Esophagus muscularis mucosa (tissue), 4 donors: Measurements from ENCODE around the gene GPR17. TPM values are rescaled to one million over a fixed set of nuclear protein-coding genes. Genes with fewer than 3 reads are reported as not detected.

Experiments
- DNase-seq: peaks from one replicate; pipeline ENCODE4 v3.0.0-alpha.2; 2017; ENCODE audit errors: extremely low spot score
- H3K27ac ChIP-seq, 4 donors: fragments of 200-600 bp; sonication (generic); replicated peaks in 1 of 4; 1 replicate in 3 of 4; 2 replicates in 1 of 4; pipeline ENCODE4 v1.5.1; 2016 to 2019; ENCODE audit warnings: mild to moderate bottlenecking in 1 of 4
- H3K27me3 ChIP-seq, 4 donors: fragments of 200-600 bp; sonication (generic); one replicate each; pipeline versions ENCODE4 v1.5.1 to v1.6.0; 2016 to 2019
- H3K36me3 ChIP-seq, 4 donors: fragments of 200-600 bp; sonication (generic); one replicate each; pipeline ENCODE4 v1.5.1; 2016 to 2019
- H3K4me1 ChIP-seq, 4 donors: fragments of 200-600 bp; sonication (generic); one replicate each; pipeline ENCODE4 v1.5.1; 2016 to 2019
- H3K4me3 ChIP-seq, 4 donors: fragments of 200-600 bp; sonication (generic); 1 replicate in 2 of 4; 2 replicates in 2 of 4; pipeline ENCODE4 v1.5.1; 2016 to 2019; ENCODE audit warnings: mild to moderate bottlenecking in 4 of 4, moderate library complexity in 1 of 4
- H3K9me3 ChIP-seq, 4 donors: fragments of 200-600 bp; sonication (generic); 1 replicate in 3 of 4; 2 replicates in 1 of 4; pipeline ENCODE4 v1.5.1; 2016 to 2019
- EP300 ChIP-seq: sonication (generic); formaldehyde crosslinking; IDR thresholded peaks from one replicate; pipeline ENCODE4 v1.6.1; 2017; ENCODE audit warnings: antibody characterized with exemption
- POLR2A ChIP-seq: fragments of 450-650 bp; IDR thresholded peaks from one replicate; pipeline ENCODE4 v1.6.1; 2017; ENCODE audit warnings: antibody characterized with exemption, moderate library complexity, mild to moderate bottlenecking, low read depth
- POLR2AphosphoS5 ChIP-seq, 2 donors: sonication (generic); formaldehyde crosslinking; IDR thresholded peaks; one replicate each; pipeline ENCODE4 v1.6.1; 2017; ENCODE audit warnings: antibody characterized with exemption in 2 of 2
- WGBS: methylation state at CpG from one replicate; pipeline ENCODE4 v1.1.5; 2018; 5-methylcytosine and 5-hydroxymethylcytosine counted together
- intact Hi-C: fragments of 100-400 bp; cut with DNase I; formaldehyde crosslinking; loops from one replicate; pipeline ENCODE4 v1.15.1; 2023
- total RNA-seq, 4 donors: library from RNA; depleted of rRNA; stranded (reverse); fragments of >200 nt; gene quantifications; one replicate each; pipeline versions ENCODE4 v1.1.0 to v1.2.1, GENCODE V29; 2016
- TF ChIP-seq, protein P1 (sequence below), 3 experiments: fragments of 200-600 bp in 2 of 3; fragments of 450-650 bp in 1 of 3; sonication (generic) in 2 of 3; IDR thresholded peaks; one replicate each; pipeline ENCODE4 v1.5.1; 2017 to 2019; ENCODE audit warnings: antibody characterized with exemption in 3 of 3, mild to moderate bottlenecking in 2 of 3, moderate library complexity in 1 of 3

GPR17 gene
- total RNA-seq, 4 donors from 2014 or later: 0.40 TPM; not detected in 3

DNA sequence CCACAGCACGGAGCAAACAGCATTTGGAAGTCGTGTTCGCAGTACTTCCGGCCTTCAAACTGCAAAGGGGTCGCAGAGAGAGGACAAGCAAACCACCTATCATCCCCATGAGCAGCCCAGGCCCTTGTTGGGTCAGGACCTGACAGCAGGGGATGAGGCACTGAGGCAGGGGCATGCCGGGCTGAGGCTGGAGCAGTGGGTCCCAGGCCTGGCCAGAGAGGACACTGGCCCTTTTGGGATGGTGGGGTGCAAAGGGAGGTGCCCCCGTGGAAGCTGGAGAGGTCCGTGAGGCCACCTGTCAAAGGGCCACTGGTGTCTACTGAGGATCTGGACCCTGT lies 8.9 kb downstream of the GPR17 start:
- intact Hi-C loops: loop anchor here (5.0 to 10.0 kb wide), 2 partner anchors 37 to 140 kb away; no protein-coding TSS in a partner anchor
- TF ChIP-seq POLR2AphosphoS5 (IDR thresholded peaks at IDR 0.05) (no peak), EP300 (no peak), POLR2A (no peak)
- TF ChIP-seq, protein P1, sequence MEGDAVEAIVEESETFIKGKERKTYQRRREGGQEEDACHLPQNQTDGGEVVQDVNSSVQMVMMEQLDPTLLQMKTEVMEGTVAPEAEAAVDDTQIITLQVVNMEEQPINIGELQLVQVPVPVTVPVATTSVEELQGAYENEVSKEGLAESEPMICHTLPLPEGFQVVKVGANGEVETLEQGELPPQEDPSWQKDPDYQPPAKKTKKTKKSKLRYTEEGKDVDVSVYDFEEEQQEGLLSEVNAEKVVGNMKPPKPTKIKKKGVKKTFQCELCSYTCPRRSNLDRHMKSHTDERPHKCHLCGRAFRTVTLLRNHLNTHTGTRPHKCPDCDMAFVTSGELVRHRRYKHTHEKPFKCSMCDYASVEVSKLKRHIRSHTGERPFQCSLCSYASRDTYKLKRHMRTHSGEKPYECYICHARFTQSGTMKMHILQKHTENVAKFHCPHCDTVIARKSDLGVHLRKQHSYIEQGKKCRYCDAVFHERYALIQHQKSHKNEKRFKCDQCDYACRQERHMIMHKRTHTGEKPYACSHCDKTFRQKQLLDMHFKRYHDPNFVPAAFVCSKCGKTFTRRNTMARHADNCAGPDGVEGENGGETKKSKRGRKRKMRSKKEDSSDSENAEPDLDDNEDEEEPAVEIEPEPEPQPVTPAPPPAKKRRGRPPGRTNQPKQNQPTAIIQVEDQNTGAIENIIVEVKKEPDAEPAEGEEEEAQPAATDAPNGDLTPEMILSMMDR (IDR thresholded peaks at IDR 0.05): no peak
- peak overlapping the region; percentile 88 to 93 (median 92) for H3K27ac ChIP-seq

GRCh38 chr2:127655209-127656073 lies 9.5 kb downstream of the GPR17 start:
- no peak for DNase-seq
- Histone ChIP-seq H3K4me3 (no peak overlapping the region), H3K4me1 (peaks cover 99 to 100% (median 100%) of the 10 kb centered on the region in 4 donors), H3K27ac (peak overlapping the region; percentile 88 to 93 (median 92)), H3K27me3 (no peaks in the 10 kb centered on the region), H3K9me3 (no peaks in the 10 kb centered on the region), H3K36me3 (peaks cover 0 to 73% (median 53%) of the 10 kb centered on the region in 4 donors)
- intact Hi-C loops: loop anchor here (10.0 kb wide), 1 partner anchor 141 kb away; no protein-coding TSS in a partner anchor
- TF ChIP-seq, protein P1 (IDR thresholded peaks at IDR 0.05): no peak
- no peak for TF ChIP-seq POLR2AphosphoS5 (IDR thresholded peaks at IDR 0.05)
- no peak for TF ChIP-seq POLR2A
- TF ChIP-seq EP300: no peak
- 59% methylated on average over 14 of the region's 16 CpGs for WGBS

More for the DNA sequence above, 8.9 kb downstream of the GPR17 start:
- H3K36me3 ChIP-seq: peaks cover 0 to 72% (median 54%) of the 10 kb centered on the region in 4 donors
- WGBS: 86% methylated on average over 7 of the region's 8 CpGs
- no peaks in the 10 kb centered on the region for H3K9me3 ChIP-seq
- no peaks in the 10 kb centered on the region for H3K27me3 ChIP-seq
- H3K4me1 ChIP-seq: peaks cover 100% of the 10 kb centered on the region in 4 donors
- H3K4me3 ChIP-seq: no peak overlapping the region
- DNase-seq: no peak

- Histone ChIP-seq H3K4me3 (no peak overlapping the region), H3K36me3 (peaks cover 0 to 71% (median 46%) of the 10 kb centered on the region in 4 donors), H3K27me3 (no peaks in the 10 kb centered on the region), H3K27ac (peak overlapping the region; percentile 88 to 93 (median 92)), H3K9me3 (no peaks in the 10 kb centered on the region), H3K4me1 (peaks cover 99 to 100% (median 100%) of the 10 kb centered on the region in 4 donors)
- DNase-seq: no peak
- intact Hi-C loops: loop anchor here (10.0 kb wide), 1 partner anchor 142 kb away; no protein-coding TSS in a partner anchor
- TF ChIP-seq POLR2AphosphoS5 (IDR thresholded peaks at IDR 0.05) (no peak), POLR2A (no peak), EP300 (no peak)
- TF ChIP-seq, protein P1 (IDR thresholded peaks at IDR 0.05): no peak
- WGBS: 79% methylated on average over 12 of the region's 15 CpGs
Measured at GRCh38 chr2:127656569-127657231, 10.7 kb downstream of the GPR17 start.

- H3K27ac ChIP-seq: peak overlapping the region; percentile 88 to 93 (median 92)
- 81% methylated on average over 11 of the region's 17 CpGs for WGBS
Measured at GRCh38 chr2:127657232-127657595, 11.3 kb downstream of the GPR17 start.

More at GRCh38 chr2:127657232-127657595, 11.3 kb downstream of the GPR17 start:
- Histone ChIP-seq H3K36me3 (peaks cover 0 to 71% (median 46%) of the 10 kb centered on the region in 4 donors), H3K27me3 (no peaks in the 10 kb centered on the region), H3K4me3 (no peak overlapping the region), H3K4me1 (peaks cover 99 to 100% (median 100%) of the 10 kb centered on the region in 4 donors), H3K9me3 (no peaks in the 10 kb centered on the region)
- DNase-seq: no peak
- intact Hi-C loops: loop anchor here (10.0 kb wide), 1 partner anchor 142 kb away; no protein-coding TSS in a partner anchor
- TF ChIP-seq, protein P1 (IDR thresholded peaks at IDR 0.05): no peak
- no peak for TF ChIP-seq EP300
- no peak for TF ChIP-seq POLR2AphosphoS5 (IDR thresholded peaks at IDR 0.05)
- no peak for TF ChIP-seq POLR2A
